Middle frontal gyrus (tissue), 1 donor: ENCODE results near the gene PCGF3.
"Not testable (repeated sequence)": the region's sequence is repeated elsewhere in the genome, so short reads cannot be mapped to it uniquely, and the experiment has no call there.

Source experiments
- DNase-seq: peaks from one replicate; pipeline ENCODE4 v3.0.0-alpha.2; 2015; ENCODE audit warnings: low spot score; ENCODE audit errors: extremely low spot score

The PCGF3 gene

GRCh38 chr4:740011-740410, 34.4 kb downstream of the PCGF3 start:
- no peak for DNase-seq

GRCh38 chr4:740656-741282, 35.1 kb downstream of the PCGF3 start:
- no peak for DNase-seq

DNA sequence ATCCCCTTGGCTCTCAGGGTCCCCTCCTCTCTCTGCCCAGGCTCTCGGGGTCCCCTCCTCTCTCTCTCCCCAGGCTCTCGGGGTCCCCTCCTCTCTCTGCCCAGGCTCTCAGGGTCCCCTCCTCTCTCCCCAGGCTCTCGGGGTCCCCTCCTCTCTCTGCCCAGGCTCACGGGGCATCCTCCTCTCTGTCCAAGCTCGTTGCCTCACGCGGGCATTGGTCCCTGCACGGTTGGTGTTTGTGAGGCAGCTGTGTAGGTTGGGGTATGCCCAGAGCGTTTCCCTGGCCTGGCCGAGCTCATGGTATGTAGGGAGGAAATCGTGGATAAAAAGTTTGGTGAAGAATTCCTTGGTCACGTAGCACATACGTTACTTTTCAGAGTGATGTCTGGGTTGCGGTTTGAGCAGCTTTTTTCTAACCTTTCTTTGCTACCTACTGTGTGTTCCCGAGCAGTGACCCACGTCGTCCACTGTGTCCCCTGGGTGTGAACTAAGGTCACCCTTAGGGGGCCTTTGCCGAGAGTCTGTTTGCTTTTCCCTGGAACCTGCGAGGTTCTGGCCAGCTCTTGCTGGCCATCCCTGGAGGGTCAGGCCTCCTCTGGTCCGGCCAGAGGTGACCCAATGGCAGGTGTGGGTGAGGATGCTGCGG, 36.6 kb downstream of the PCGF3 start:
- DNase-seq, result no peak

DNA sequence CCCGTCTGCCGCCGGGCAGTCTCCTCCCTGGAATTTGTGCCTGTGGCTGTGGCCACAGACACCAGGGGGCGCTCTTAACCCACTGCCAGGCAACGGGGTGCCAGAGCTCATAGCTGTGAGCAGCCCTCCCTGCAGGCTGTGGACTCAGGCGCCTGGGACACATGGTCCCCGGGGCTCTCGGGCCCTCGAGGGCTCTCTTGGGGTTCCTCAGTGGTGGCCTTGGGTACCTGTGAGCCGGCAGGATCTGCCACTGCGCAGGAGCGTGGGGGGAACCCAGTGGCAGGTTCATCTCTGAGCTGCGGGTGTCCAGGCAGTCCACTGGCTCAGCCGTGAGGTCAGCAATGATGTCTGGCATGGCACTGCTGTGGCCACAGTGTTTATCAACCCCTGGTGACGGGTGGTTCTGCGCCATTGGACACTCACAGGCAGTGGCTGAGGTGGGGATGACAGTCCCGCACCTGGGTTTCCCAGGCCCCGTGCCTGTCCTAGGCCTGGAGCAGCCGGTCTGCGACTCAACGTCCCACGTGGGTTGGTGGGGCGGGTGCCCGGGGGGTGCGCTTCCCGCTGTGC, 37.2 kb downstream of the PCGF3 start:
- DNase-seq, result no peak

- no peak for DNase-seq
Measured at GRCh38 chr4:743463-744211, 38.0 kb downstream of the PCGF3 start.

- no peak for DNase-seq
Measured at GRCh38 chr4:744212-744841, 38.7 kb downstream of the PCGF3 start.

- no peak for DNase-seq
Measured at GRCh38 chr4:747546-748170, 42.0 kb downstream of the PCGF3 start.

DNA sequence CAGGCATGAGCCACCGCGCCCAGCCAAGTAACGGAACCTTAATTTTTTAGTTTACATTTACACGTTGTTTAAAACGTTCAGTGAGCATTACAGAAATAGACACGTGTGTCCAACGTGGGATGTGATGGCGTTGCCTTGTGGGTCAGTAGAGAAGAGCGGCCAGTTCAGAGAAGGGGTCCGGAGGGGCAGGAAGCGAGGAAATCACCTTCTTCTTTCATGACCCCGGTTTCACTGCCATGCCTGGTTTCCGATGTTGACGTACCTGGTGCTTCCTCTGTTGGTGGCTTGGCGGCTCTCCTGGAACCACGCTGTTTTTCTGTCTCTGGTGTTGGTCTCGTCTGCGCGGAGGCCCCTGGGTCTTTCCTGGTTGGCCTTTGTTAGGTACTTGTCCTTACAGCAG, 42.8 kb downstream of the PCGF3 start:
- no peak for DNase-seq

GRCh38 chr4:749698-750666, 44.4 kb downstream of the PCGF3 start:
- no peak for DNase-seq

DNA sequence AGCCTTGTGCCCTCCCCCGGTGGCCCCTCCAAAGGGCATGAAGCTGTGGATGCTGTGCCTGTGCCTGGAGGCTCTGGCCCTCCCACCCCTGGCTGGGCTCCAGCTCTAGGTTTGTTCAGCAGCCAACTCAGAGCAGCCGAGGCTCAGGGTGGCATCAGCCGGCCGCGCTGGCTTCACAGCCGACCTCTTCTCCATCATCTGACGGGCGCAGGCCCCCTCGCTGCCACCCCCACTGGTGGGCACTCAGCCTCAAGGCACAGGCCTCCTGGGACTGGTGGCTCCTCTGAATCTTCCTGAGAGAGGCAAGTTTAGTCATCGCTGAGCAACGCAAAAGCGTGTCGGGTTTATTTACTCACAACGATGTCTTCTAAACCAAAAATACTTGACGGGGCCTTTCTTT, 46.0 kb downstream of the PCGF3 start:
- DNase-seq, result no peak

- DNase-seq, result no peak
Measured at GRCh38 chr4:752196-752861, 46.7 kb downstream of the PCGF3 start.

GRCh38 chr4:753186-753585, 47.6 kb downstream of the PCGF3 start:
- DNase-seq, result not testable (repeated sequence)

DNA sequence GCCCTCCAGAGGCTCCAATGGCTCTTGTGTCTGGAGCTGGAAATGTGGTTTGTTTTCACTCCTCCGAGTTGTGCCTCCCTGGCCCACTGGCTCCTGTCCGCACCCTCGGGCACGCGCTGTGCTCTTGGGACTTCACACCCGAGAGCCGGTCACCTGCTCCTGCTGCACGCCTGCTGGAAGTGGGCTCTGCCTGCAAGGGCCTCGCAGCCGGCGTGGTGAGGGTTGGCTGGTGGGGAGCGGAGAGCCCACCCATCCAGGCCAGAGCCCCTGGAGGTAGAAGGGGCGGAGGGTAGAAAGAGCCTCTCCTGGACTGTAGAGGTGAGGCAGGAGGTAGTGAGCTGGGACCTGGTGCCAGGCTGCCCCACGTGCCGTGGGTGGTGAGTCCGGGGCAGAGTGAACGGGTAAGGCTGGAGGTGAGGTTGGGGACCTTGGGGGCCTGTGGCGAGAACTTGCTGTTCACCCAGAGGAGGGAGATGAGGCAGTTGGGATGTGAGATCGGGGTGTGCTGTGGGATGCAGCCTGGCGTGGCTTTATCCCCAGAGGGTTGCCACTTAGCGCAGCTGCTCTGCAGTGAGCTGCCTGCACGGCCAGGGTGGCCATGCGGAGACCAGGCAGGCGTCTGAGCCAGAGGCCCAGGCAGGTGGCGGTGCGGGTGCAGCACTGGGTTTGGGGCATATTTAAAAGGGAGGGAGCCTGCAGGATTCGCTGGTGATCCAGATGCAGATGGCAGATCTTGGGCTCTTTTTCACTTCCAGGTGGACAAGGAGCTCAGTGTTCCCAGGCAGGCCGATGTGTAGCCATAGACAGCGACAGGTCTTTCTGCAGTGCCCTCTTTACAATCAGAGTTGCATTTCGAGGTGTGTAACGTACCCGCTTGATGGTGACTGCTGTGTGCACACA, 48.8 kb downstream of the PCGF3 start:
- no peak for DNase-seq

DNA sequence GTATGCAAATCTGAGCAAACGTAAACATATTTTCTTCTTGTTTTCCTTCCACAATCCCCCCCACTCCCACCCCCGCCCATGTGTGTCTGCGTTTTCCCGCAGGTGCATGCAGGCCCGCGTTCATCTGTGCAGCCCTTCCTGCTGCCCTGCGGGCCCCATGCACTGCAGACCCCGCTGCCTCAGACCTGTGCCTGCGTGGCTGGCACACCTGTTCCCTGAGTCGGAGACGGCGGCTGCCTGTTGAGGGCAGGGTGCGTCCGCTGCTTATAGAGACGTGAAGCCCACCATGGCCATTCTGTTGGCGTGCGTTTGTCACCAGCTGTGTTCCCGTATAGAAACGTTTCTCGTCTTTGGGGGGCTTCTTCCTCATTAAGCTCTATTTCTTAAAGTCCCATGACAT, 51.5 kb downstream of the PCGF3 start:
- no peak for DNase-seq

DNA sequence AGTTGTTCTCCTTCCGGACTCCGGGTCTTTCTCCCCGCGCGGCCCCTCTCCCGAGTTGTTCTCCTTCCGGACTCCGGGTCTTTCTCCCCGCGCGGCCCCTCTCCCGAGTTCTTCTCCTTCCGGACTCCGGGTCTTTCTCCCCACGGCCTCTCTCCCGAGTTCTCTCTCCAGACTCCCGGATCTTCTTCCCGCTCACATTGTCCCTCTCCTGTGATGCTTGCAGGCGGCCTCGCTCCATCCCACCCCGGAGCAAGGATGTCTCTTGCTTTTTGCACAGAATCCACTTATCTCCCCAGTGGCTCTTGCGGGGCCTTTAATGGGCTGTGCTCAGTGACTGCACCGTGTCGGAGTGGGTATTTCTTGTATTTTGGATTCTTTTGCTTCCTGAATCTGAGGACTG, 54.2 kb downstream of the PCGF3 start:
- DNase-seq, result not testable (repeated sequence)

GRCh38 chr4:760616-761015, 55.0 kb downstream of the PCGF3 start:
- no peak for DNase-seq

DNA sequence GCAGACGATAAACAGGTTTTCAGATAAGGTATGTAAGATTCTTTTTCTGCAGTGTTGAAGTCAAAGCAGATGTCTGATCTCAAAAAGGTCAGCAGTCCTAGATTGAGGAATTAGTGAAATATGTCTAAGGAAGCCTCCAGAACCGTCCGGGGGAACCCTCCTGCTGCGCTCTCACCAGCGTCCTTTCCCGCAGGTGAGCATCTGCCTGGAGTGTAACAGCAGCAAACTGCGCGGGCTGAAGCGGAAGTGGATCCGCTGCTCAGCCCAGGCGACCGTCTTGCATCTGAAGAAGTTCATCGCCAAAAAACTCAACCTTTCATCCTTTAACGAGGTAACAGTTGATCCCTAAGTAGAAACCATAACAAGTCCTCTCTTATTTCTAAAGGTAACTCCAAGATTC, 55.5 kb downstream of the PCGF3 start:
- no peak for DNase-seq

DNA sequence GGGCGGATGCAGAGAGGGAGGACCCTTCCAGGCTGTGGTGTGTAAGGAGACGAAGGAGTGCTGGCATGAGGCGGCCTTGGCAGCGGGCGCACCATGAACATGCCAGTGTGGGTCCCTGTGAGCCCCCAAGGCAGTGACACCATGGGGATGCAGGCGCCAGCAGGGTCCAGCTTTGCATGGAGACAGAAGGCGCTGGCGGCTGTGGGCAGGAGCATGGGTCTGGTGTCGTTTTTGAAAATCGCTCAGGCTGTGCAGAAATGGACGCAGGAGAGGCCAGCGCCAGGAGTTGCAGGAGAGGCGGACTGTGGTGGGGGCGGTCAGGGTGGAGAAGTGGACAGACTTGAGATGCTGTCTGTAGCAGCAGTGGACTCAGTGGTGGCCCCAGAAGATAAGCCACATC, 56.1 kb downstream of the PCGF3 start:
- no peak for DNase-seq
